Measurements from ENCODE around the gene BRAF. TPM values are rescaled to one million over a fixed set of nuclear protein-coding genes. Genes with fewer than 3 reads are reported as not detected.

BRAF gene
- total and polyA plus RNA-seq, 2 of the 8 experiments (the other 6 are each of a cell fraction or from before 2014, with no cell fraction given), result 11.4 to 32.6 TPM

GRCh38 chr7:140778975-140779374 is 145.8 kb downstream of the BRAF start (continued):
- TF ChIP-seq RAD21 (IDR thresholded peaks at IDR 0.05 in 1 of 2, conservative IDR thresholded peaks at IDR 0.05 in 1 of 2; ENCODE audit: low read depth in 2 of 2, low read length in 2 of 2) (no peak), KDM1A (IDR thresholded peaks at IDR 0.05; ENCODE audit: borderline replicate concordance, low read length) (no peak), ASH2L (IDR thresholded peaks at IDR 0.05; ENCODE audit: low read length) (no peak)
